VCaP (cell line): Measurements from ENCODE around the gene MIOX.

Experiments used
- H3K27ac ChIP-seq: fragments of 450-650 bp; 2 replicates; pipeline ENCODE4 v1.5.1; 2017
- CTCF ChIP-seq: fragments of 450-650 bp; conservative IDR thresholded peaks from 2 replicates; pipeline ENCODE4 v1.5.1; 2017; ENCODE audit warnings: mild to moderate bottlenecking, moderate library complexity

Gene MIOX

GRCh38 chr22:50464451-50464850 is 22.2 kb upstream of the MIOX start:
- TF ChIP-seq CTCF = no peak
- H3K27ac ChIP-seq = no peak overlapping the region

DNA sequence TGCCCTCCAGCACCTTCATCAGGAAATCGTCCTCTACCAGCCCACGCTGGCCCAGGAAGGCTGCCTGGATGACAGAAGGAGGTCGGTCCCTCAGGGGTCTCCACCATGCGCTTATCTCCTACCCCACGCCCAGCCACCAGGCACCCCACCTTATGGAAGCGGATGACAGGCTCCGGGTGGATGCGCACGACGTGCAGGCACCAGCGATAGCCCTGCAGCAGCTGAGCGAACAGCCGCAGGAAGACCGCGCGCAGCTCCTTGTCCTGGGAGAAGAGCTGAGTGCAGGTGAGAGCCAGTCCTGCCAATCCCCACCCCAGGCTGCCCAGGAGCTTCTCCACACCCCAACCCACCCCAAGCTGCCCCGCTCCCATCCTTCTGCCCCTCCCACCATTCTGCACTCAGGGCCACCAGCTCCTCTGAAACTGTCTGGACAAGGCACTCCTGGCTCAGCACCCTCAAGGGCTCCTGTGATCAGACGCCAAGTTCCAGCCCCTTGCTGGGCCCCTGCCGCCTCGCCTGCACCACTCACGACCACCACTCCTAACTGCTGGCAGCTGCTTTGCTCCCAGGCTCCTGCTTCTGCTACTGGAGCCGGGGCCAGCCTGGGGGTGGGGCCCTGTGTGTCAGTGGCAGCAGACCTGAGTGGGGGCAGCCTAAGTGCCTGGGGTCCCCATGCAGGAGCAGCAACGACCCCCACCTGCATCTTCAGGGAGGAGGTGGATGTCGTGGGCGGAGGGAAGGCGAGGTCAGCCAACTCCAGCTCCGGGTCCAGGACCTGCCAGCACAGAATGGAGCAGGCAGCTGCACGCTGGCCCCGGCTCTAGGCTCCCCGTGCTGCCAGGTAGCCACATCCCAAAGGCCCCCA is 21.4 kb upstream of the MIOX start:
- TF ChIP-seq CTCF = no peak
- no peak overlapping the region for H3K27ac ChIP-seq

GRCh38 chr22:50467341-50467740 is 19.3 kb upstream of the MIOX start:
- TF ChIP-seq CTCF = no peak
- H3K27ac ChIP-seq = no peak overlapping the region

GRCh38 chr22:50467773-50468440 is 18.8 kb upstream of the MIOX start:
- H3K27ac ChIP-seq = no peak overlapping the region
- TF ChIP-seq CTCF = no peak

- H3K27ac ChIP-seq = no peak overlapping the region
- TF ChIP-seq CTCF = no peak
These were observed 18.0 kb upstream of the MIOX start for GRCh38 chr22:50468626-50469025.

GRCh38 chr22:50469377-50470305 is 17.0 kb upstream of the MIOX start:
- TF ChIP-seq CTCF = no peak
- no peak overlapping the region for H3K27ac ChIP-seq

DNA sequence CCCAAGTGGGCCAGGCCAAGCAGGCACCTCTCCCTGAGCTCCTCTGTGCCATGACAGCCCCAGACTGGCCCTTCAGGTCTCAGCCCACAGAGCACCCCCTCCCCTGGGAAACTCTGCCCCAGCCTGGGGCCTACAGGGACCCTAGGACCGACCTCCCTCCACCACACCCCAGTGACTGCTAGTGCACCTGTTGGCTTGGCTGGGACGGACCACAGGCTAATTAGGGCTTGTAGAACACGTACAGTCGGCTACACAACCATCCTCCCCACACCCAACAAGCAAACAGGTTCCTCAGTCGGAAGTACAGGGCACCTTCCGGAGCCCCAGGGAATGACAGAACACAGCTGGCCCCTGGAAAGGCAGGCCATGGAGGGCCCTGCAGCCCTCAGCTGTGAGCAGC is 16.2 kb upstream of the MIOX start:
- TF ChIP-seq CTCF = no peak
- H3K27ac ChIP-seq = no peak overlapping the region
